Measurements from ENCODE around the gene SULT1E1.
A peak's percentile ranks its signal among the peaks of the same experiment; 100 is the strongest.

SULT1E1 gene

GRCh38 chr4:69835766-69836165 lies 24.2 kb downstream of the SULT1E1 start:
- DNase-seq (ENCODE audit: low read depth) = no peak
- TF ChIP-seq, protein P1, sequence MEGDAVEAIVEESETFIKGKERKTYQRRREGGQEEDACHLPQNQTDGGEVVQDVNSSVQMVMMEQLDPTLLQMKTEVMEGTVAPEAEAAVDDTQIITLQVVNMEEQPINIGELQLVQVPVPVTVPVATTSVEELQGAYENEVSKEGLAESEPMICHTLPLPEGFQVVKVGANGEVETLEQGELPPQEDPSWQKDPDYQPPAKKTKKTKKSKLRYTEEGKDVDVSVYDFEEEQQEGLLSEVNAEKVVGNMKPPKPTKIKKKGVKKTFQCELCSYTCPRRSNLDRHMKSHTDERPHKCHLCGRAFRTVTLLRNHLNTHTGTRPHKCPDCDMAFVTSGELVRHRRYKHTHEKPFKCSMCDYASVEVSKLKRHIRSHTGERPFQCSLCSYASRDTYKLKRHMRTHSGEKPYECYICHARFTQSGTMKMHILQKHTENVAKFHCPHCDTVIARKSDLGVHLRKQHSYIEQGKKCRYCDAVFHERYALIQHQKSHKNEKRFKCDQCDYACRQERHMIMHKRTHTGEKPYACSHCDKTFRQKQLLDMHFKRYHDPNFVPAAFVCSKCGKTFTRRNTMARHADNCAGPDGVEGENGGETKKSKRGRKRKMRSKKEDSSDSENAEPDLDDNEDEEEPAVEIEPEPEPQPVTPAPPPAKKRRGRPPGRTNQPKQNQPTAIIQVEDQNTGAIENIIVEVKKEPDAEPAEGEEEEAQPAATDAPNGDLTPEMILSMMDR (IDR thresholded peaks at IDR 0.05; ENCODE audit: insufficient read depth, low read depth, low read length, missing control alignments) = no peak

GRCh38 chr4:69833251-69833650 lies 26.7 kb downstream of the SULT1E1 start:
- TF ChIP-seq, protein P1 (IDR thresholded peaks at IDR 0.05; ENCODE audit: insufficient read depth, low read depth, low read length, missing control alignments) = no peak
- no peak overlapping the region for H3K4me3 ChIP-seq (ENCODE audit: low read length)
- DNase-seq (ENCODE audit: low read depth) = peak; percentile 52

More at GRCh38 chr4:69835766-69836165, 24.2 kb downstream of the SULT1E1 start:
- H3K4me3 ChIP-seq (ENCODE audit: low read length) = no peak overlapping the region

GRCh38 chr4:69832326-69833030 lies 27.5 kb downstream of the SULT1E1 start:
- DNase-seq (ENCODE audit: low read depth) = no peak
- TF ChIP-seq, protein P1 (IDR thresholded peaks at IDR 0.05; ENCODE audit: insufficient read depth, low read depth, low read length, missing control alignments) = no peak
- H3K4me3 ChIP-seq (ENCODE audit: low read length) = no peak overlapping the region

GRCh38 chr4:69831646-69832325 lies 28.2 kb downstream of the SULT1E1 start:
- H3K4me3 ChIP-seq (ENCODE audit: low read length) = no peak overlapping the region
- TF ChIP-seq, protein P1 (IDR thresholded peaks at IDR 0.05; ENCODE audit: insufficient read depth, low read depth, low read length, missing control alignments) = no peak
- no peak for DNase-seq (ENCODE audit: low read depth)

GRCh38 chr4:69831270-69831627 lies 28.7 kb downstream of the SULT1E1 start:
- TF ChIP-seq, protein P1 (IDR thresholded peaks at IDR 0.05; ENCODE audit: insufficient read depth, low read depth, low read length, missing control alignments) = no peak
- DNase-seq (ENCODE audit: low read depth) = no peak

DNA sequence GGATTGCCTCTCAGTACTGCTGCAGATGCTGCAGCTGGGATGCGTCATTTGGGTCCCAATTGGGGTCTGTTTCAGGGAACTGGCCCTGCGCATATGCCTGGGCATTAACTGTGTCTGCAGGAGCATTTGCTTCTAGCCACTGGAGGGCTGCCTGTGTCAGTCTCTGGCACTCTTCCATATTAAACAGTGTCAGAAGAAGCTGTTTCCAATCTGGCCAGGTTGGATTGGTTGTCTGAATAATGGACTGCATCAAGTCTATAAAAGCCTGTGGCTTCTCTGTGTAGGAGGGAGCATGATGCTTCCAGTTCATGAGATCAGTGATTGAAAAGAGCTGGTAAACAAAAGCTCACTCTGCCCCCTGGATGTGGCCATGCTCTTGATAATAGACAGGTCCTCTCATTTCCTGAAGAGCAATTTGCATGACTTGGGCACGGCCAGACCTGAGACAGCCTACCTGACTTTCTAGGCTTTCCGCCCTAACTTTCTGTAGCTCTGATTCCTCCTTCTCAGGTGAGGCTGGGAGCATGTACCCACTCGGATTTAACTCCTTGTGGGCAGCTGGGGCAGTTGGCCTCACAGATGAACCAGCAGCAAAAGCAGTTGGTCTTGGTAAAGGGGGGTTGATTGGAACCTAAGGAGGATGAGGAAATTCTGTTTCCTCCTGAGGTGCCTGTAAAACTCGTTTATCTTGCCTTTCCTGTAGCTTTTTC lies 29.2 kb downstream of the SULT1E1 start:
- no peak overlapping the region for H3K4me3 ChIP-seq (ENCODE audit: low read length)
- DNase-seq (ENCODE audit: low read depth) = peak; percentile 62
- TF ChIP-seq, protein P1 (IDR thresholded peaks at IDR 0.05; ENCODE audit: insufficient read depth, low read depth, low read length, missing control alignments) = peak; percentile 12

More at GRCh38 chr4:69831270-69831627, 28.7 kb downstream of the SULT1E1 start:
- H3K4me3 ChIP-seq (ENCODE audit: low read length) = no peak overlapping the region
